OCI-LY7 (cell line): ENCODE data around the gene EPS15. TPM values are rescaled to one million over a fixed set of nuclear protein-coding genes. Genes with fewer than 3 reads are reported as not detected.

Experiments
- BruUV-seq: library from RNA; stranded (reverse); fragments of 400-500 nt; replicated peaks from 2 replicates; lab custom pipeline; 2021; lab: Mats Ljungman, UMichigan
- CTCF ChIA-PET: fragments of 300-600 bp; sonication (Branson Sonifier 250); formaldehyde crosslinking; loops from one replicate; lab custom pipeline; 2022; ENCODE audit warnings: antibody characterized with exemption; ENCODE audit not compliant: unreplicated experiment; lab: Charles Lee
- POLR2A ChIA-PET: fragments of 300-600 bp; sonication (Branson Sonifier 250); formaldehyde crosslinking; loops from one replicate; lab custom pipeline; 2022; ENCODE audit warnings: antibody characterized with exemption; lab: Charles Lee
- DNase-seq: peaks from one replicate; pipeline ENCODE4 v3.0.0-alpha.2; 2015; ENCODE audit warnings: low spot score
- H2AFZ ChIP-seq: fragments of 200-600 bp; sonication (generic), shearing (Covaris generic); 2 replicates; pipeline ENCODE4 v1.6.1; 2014; ENCODE audit warnings: mild to moderate bottlenecking, antibody characterized with exemption, low read length, moderate library complexity
- H3K27ac ChIP-seq: fragments of 200-600 bp; sonication (generic); 2 replicates; pipeline ENCODE4 v1.5.1; 2014; ENCODE audit warnings: mixed run types, low read depth, mild to moderate bottlenecking, moderate library complexity, low read length, inconsistent platforms; ENCODE audit not compliant: poor library complexity, severe bottlenecking
- H3K36me3 ChIP-seq: fragments of 200-600 bp; sonication (generic); 2 replicates; pipeline ENCODE4 v1.6.1; 2014; ENCODE audit warnings: mild to moderate bottlenecking, antibody characterized with exemption, low read length, moderate library complexity, mixed read lengths; ENCODE audit not compliant: insufficient read depth
- H3K4me1 ChIP-seq: fragments of 200-600 bp; sonication (generic); 2 replicates; pipeline ENCODE4 v1.5.1; 2014; ENCODE audit warnings: mild to moderate bottlenecking, low read length; ENCODE audit not compliant: insufficient read depth, poor library complexity, severe bottlenecking
- H3K4me2 ChIP-seq: fragments of 200-600 bp; sonication (generic); 2 replicates; pipeline ENCODE4 v1.6.1; 2014; ENCODE audit warnings: mild to moderate bottlenecking, low read length
- H3K4me3 ChIP-seq: fragments of 200-600 bp; sonication (generic); 2 replicates; pipeline ENCODE4 v1.5.1; 2014; ENCODE audit warnings: mild to moderate bottlenecking, low read depth, low read length; ENCODE audit not compliant: poor library complexity, severe bottlenecking
- H3K79me2 ChIP-seq: fragments of 200-600 bp; sonication (generic); 2 replicates; pipeline ENCODE4 v1.6.1; 2016; ENCODE audit warnings: low read depth, mild to moderate bottlenecking, low read length, moderate library complexity, mixed read lengths; ENCODE audit not compliant: insufficient read depth
- H3K9me2 ChIP-seq: fragments of 200-600 bp; sonication (generic); 2 replicates; pipeline ENCODE4 v1.6.1; 2016; ENCODE audit warnings: mild to moderate bottlenecking, low read length, mixed read lengths; ENCODE audit not compliant: insufficient read depth
- H3K9me3 ChIP-seq: fragments of 200-600 bp; sonication (generic); 2 replicates; pipeline ENCODE4 v1.6.1; 2014; ENCODE audit warnings: mild to moderate bottlenecking, mixed run types, low read length, mixed read lengths
- H4K20me1 ChIP-seq: fragments of 200-600 bp; sonication (generic); 2 replicates; pipeline ENCODE4 v1.6.1; 2014; ENCODE audit warnings: mild to moderate bottlenecking, antibody characterized with exemption, low read length, moderate library complexity, mixed read lengths; ENCODE audit not compliant: insufficient read depth
- EZH2phosphoT487 ChIP-seq: fragments of 200-600 bp; sonication (generic); IDR thresholded peaks from 2 replicates; pipeline ENCODE4 v1.6.1; 2018; ENCODE audit warnings: low read depth, borderline replicate concordance, mild to moderate bottlenecking, mixed run types, antibody characterized with exemption, low read length, moderate library complexity, mixed read lengths
- intact Hi-C: fragments of 100-400 bp; cut with micrococcal nuclease; formaldehyde crosslinking; loops from one replicate; pipeline ENCODE4 v1.10.0; 2022; ENCODE audit not compliant: unreplicated experiment
- total RNA-seq, 2 experiments: library from RNA; depleted of rRNA in 1 of 2; stranded (reverse); fragments of >200 nt in 1 of 2; shearing (Covaris generic) in 1 of 2; gene quantifications; 2 replicates each; pipeline ENCODE4 v1.2.3, GENCODE V29; 2014 to 2022
- TF ChIP-seq, protein P1 (sequence below): fragments of 200-600 bp; sonication (generic); conservative IDR thresholded peaks from 2 replicates; pipeline ENCODE4 v1.5.1; 2014; ENCODE audit warnings: mild to moderate bottlenecking, antibody characterized with exemption, low read length, moderate library complexity, mixed read lengths

The EPS15 gene
- total RNA-seq, 2 experiments from 2014 or later, result 23.8 to 73.2 TPM

DNA sequence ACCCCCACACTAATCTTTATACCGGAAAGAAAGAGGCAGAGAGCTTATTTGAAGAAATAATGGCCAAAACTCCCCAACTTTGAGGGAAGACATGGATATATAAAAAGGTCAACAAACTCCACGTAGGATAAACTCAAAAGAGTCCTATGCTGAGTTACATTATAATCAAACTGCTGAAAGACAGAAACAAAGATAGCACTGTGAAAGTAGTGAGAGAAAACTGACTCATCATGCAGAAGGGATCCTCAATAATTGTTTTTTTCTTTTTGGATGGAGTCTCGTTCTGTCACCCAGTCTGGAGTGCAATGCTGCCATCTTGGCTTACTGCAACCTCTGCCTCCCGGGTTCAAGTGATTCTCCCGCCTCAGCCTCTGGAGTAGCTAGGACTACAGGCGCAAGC, 140.2 kb downstream of the EPS15 start:
- Histone ChIP-seq H4K20me1 (no peaks in the 10 kb centered on the region), H3K4me3 (no peak overlapping the region), H3K4me1 (no peaks in the 10 kb centered on the region), H2AFZ (no peak overlapping the region), H3K9me3 (peaks cover 23% of the 10 kb centered on the region; the same call in 1 of the 2 replicates), H3K79me2 (no peaks in the 10 kb centered on the region), H3K4me2 (no peak overlapping the region), H3K36me3 (peaks cover 46% of the 10 kb centered on the region), H3K9me2 (no peaks in the 10 kb centered on the region), H3K27ac (no peak overlapping the region)
- intact Hi-C loops, result no loop called here
- no peak for DNase-seq
- TF ChIP-seq, protein P1, sequence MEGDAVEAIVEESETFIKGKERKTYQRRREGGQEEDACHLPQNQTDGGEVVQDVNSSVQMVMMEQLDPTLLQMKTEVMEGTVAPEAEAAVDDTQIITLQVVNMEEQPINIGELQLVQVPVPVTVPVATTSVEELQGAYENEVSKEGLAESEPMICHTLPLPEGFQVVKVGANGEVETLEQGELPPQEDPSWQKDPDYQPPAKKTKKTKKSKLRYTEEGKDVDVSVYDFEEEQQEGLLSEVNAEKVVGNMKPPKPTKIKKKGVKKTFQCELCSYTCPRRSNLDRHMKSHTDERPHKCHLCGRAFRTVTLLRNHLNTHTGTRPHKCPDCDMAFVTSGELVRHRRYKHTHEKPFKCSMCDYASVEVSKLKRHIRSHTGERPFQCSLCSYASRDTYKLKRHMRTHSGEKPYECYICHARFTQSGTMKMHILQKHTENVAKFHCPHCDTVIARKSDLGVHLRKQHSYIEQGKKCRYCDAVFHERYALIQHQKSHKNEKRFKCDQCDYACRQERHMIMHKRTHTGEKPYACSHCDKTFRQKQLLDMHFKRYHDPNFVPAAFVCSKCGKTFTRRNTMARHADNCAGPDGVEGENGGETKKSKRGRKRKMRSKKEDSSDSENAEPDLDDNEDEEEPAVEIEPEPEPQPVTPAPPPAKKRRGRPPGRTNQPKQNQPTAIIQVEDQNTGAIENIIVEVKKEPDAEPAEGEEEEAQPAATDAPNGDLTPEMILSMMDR, result no peak
- TF ChIP-seq EZH2phosphoT487, result no peak
- BruUV-seq, result no TSS peak
- ChIA-PET POLR2A (interaction anchor here (0.6 kb wide), 1 partner anchor 50 kb away, joined by 3 read pairs; no protein-coding TSS in a partner anchor), CTCF (no interaction called here)

DNA sequence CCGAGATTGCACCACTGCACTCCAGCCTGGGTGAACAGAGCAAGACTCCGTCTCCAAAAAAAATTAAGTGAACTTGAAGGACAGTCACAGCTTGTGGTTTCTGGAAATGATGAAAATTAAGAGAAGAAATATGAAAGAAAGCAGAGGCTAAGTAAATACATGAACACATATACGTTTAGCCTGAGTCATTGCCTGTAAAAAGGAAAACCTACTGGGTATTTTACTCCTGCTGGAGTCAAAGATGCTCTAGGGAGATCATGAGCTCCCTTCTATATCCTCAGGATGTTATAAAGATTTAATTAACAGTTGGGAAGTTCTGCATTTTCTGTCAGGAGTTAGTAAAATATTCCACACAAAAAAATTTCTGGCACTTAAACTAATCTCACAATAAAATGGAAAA, 145.2 kb downstream of the EPS15 start:
- no peak for DNase-seq
- no peak overlapping the region for H3K4me2 ChIP-seq
- H3K36me3 ChIP-seq, result peaks cover 42% of the 10 kb centered on the region
- peaks cover 10% of the 10 kb centered on the region; the same call in 1 of the 2 replicates for H3K9me3 ChIP-seq
- POLR2A ChIA-PET, result interaction anchor here (1.2 to 1.7 kb wide), 2 partner anchors 11 to 22 kb away, joined by 3 to 4 read pairs; no protein-coding TSS in a partner anchor
- H4K20me1 ChIP-seq, result no peaks in the 10 kb centered on the region
- intact Hi-C loops, result no loop called here
- no peak overlapping the region for H3K27ac ChIP-seq
- CTCF ChIA-PET, result no interaction called here
- no peak overlapping the region for H3K4me3 ChIP-seq
- no peaks in the 10 kb centered on the region for H3K4me1 ChIP-seq
- H2AFZ ChIP-seq, result no peak overlapping the region
- TF ChIP-seq, protein P1, result no peak
- no peak for TF ChIP-seq EZH2phosphoT487
- no TSS peak for BruUV-seq
- no peaks in the 10 kb centered on the region for H3K9me2 ChIP-seq
- H3K79me2 ChIP-seq, result no peaks in the 10 kb centered on the region

DNA sequence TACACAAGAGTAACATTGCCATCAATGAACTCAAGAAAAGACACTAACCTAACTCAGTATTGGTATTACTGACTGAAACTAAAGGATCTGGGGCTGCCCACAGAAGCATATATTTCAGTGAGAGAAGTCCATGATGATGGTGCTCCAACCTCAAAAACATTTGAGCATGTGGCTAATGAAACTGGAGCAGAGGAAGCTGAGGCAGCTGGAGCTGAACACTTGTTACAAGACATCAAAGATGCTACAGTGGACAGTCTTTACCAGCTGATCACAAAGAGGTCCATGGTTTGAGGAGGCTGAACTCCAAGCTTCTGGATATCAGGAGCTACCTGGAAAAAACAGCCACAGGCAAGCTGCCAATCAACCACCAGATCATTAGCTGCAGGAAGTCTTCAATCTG, 146.5 kb downstream of the EPS15 start:
- POLR2A ChIA-PET, result interaction anchor here (0.6 to 1.2 kb wide), 2 partner anchors 9 to 12 kb away, joined by 3 read pairs; no protein-coding TSS in a partner anchor
- intact Hi-C loops, result no loop called here
- H3K36me3 ChIP-seq, result peaks cover 32% of the 10 kb centered on the region

More for the DNA sequence above, 146.5 kb downstream of the EPS15 start:
- no peak for DNase-seq
- no peak overlapping the region for H3K4me2 ChIP-seq
- H3K4me1 ChIP-seq, result no peaks in the 10 kb centered on the region
- H3K9me3 ChIP-seq, result 0 out of 2 replicates have a peak, but pooled peaks cover 5% of the 10 kb centered on the region
- no peaks in the 10 kb centered on the region for H3K79me2 ChIP-seq
- no peak overlapping the region for H2AFZ ChIP-seq
- no peak overlapping the region for H3K4me3 ChIP-seq
- no TSS peak for BruUV-seq
- CTCF ChIA-PET, result no interaction called here
- no peaks in the 10 kb centered on the region for H3K9me2 ChIP-seq
- no peak for TF ChIP-seq EZH2phosphoT487
- TF ChIP-seq, protein P1, result no peak
- no peaks in the 10 kb centered on the region for H4K20me1 ChIP-seq
- H3K27ac ChIP-seq, result no peak overlapping the region
